ENCODE data around the gene C18orf32. TPM values are rescaled to one million over a fixed set of nuclear protein-coding genes. Genes with fewer than 3 reads are reported as not detected.
A peak's percentile ranks its signal among the peaks of the same experiment; 100 is the strongest.

Gene C18orf32
- total and polyA plus RNA-seq, 2 of the 13 experiments (the other 11 are each of a cell fraction or from before 2014, with no cell fraction given): 17.6 to 20.6 TPM

GRCh38 chr18:49460976-49461601 is 25.9 kb downstream of the C18orf32 start (continued):
- no peak for TF ChIP-seq CREB1 (IDR thresholded peaks at IDR 0.05)
- TF ChIP-seq CREB1 (CRISPR knock-in tag; IDR thresholded peaks at IDR 0.05): peak; percentile 9; the same call in 1 of the 2 replicates
- TF ChIP-seq TMF1 (CRISPR knock-in tag; IDR thresholded peaks at IDR 0.05; ENCODE audit: low read depth): no peak
- TF ChIP-seq MLLT10 (CRISPR knock-in tag; IDR thresholded peaks at IDR 0.05): no peak
- TF ChIP-seq SIN3A (IDR thresholded peaks at IDR 0.05; ENCODE audit: borderline replicate concordance, low read depth, low read length): no peak
- no peak for TF ChIP-seq SETDB1 (CRISPR knock-in tag; IDR thresholded peaks at IDR 0.05; ENCODE audit: borderline replicate concordance)
- TF ChIP-seq ZNF431 (CRISPR knock-in tag; IDR thresholded peaks at IDR 0.05; ENCODE audit: borderline replicate concordance, low read depth): no peak
- peak; percentile 13; the same call in 1 of the 2 replicates for TF ChIP-seq ZGPAT (CRISPR knock-in tag; IDR thresholded peaks at IDR 0.05)
- TF ChIP-seq ZNF549 (CRISPR knock-in tag; IDR thresholded peaks at IDR 0.05): no peak
- no peak for TF ChIP-seq HDAC2 (CRISPR knock-in tag; IDR thresholded peaks at IDR 0.05)
- no peak for TF ChIP-seq IRF1 (CRISPR knock-in tag; IDR thresholded peaks at IDR 0.05; ENCODE audit: low read depth)
- no peak for TF ChIP-seq TCF7 (IDR thresholded peaks at IDR 0.05; ENCODE audit: low read depth)
- TF ChIP-seq ZBTB34 (CRISPR knock-in tag; IDR thresholded peaks at IDR 0.05): no peak
- no peak for TF ChIP-seq ZNF639 (CRISPR knock-in tag; conservative IDR thresholded peaks at IDR 0.05)
- TF ChIP-seq ZNF614 (CRISPR knock-in tag; IDR thresholded peaks at IDR 0.05; ENCODE audit: borderline replicate concordance): no peak
- 0 out of 2 replicates have a peak, but pooled peaks have one; percentile 19 for TF ChIP-seq ZNF605 (CRISPR knock-in tag; IDR thresholded peaks at IDR 0.05)
- no peak for TF ChIP-seq THAP11 (CRISPR knock-in tag; IDR thresholded peaks at IDR 0.05)
- no peak for TF ChIP-seq NR1H2 (CRISPR knock-in tag; IDR thresholded peaks at IDR 0.05; ENCODE audit: borderline replicate concordance, low read depth)
- TF ChIP-seq HNRNPLL (IDR thresholded peaks at IDR 0.05; ENCODE audit: low read depth, low read length, poor library complexity, severe bottlenecking): peak; percentile 3

Data from HepG2 (cell line).